OCI-LY3 (cell line): ENCODE data around the gene HIP1.

ENCODE experiments used
- CTCF ChIP-seq: fragments of 200-600, 300-600 bp; sonication (generic); IDR thresholded peaks from 2 replicates; pipeline ENCODE4 v1.5.1; 2014; ENCODE audit warnings: antibody characterized with exemption, low read length, low read depth
- EZH2phosphoT487 ChIP-seq: fragments of 200-600 bp; shearing (Covaris generic); IDR thresholded peaks from 2 replicates; pipeline ENCODE4 v1.6.1; 2018; ENCODE audit warnings: antibody characterized with exemption, mixed run types, low read depth

- TF ChIP-seq CTCF (no peak), EZH2phosphoT487 (no peak)
Observed at GRCh38 chr7:75534727-75535307, 203.9 kb downstream of the HIP1 start.
